Testis (tissue), 2 donors: ENCODE results near the gene SSH3.

Experiments used
- POLR2A ChIP-seq: fragments of 450-650 bp; IDR thresholded peaks from one replicate; pipeline ENCODE4 v1.6.1; 2017; ENCODE audit warnings: antibody characterized with exemption, mild to moderate bottlenecking, moderate library complexity
- TF ChIP-seq, protein P1 (sequence below), 3 experiments: fragments of 450-650 bp in 2 of 3; fragments of 200-600 bp in 1 of 3; sonication (generic) in 1 of 3; IDR thresholded peaks; one replicate each; pipeline ENCODE4 v1.5.1; 2016 to 2019; ENCODE audit warnings: antibody characterized with exemption in 3 of 3, mild to moderate bottlenecking in 2 of 3, moderate library complexity in 1 of 3

DNA sequence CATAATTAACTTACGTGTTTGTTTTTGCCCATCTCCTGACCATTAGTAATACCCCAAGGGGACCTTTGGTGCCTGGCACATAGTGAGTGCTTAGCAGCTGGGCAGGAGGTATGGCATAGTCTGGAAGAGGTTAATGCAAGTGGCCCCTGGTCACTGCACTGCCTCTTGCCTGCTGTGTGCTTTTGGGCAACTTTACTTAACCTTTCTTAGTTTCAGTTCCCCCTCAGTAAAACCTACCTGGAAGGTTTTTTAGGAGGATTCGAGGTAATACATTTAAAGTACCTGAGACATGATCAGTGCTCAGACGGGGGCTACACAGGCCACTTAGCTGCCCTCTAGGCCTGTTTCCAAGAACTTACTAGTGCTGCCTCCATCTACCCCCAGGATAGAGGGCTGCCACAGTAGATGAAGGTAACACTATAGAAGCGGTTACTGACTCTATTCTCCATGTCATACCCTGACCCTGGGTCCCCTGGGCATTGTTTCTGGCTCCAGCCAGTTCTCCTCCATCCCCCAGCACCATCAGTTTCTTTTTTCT lies 46.7 kb downstream of the SSH3 start:
- no peak for TF ChIP-seq POLR2A
- TF ChIP-seq, protein P1, sequence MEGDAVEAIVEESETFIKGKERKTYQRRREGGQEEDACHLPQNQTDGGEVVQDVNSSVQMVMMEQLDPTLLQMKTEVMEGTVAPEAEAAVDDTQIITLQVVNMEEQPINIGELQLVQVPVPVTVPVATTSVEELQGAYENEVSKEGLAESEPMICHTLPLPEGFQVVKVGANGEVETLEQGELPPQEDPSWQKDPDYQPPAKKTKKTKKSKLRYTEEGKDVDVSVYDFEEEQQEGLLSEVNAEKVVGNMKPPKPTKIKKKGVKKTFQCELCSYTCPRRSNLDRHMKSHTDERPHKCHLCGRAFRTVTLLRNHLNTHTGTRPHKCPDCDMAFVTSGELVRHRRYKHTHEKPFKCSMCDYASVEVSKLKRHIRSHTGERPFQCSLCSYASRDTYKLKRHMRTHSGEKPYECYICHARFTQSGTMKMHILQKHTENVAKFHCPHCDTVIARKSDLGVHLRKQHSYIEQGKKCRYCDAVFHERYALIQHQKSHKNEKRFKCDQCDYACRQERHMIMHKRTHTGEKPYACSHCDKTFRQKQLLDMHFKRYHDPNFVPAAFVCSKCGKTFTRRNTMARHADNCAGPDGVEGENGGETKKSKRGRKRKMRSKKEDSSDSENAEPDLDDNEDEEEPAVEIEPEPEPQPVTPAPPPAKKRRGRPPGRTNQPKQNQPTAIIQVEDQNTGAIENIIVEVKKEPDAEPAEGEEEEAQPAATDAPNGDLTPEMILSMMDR (IDR thresholded peaks at IDR 0.05) = no peak
